HCT116 (cell line): ENCODE measurements around the gene PSMC2.
"Not testable (repeated sequence)": the region's sequence is repeated elsewhere in the genome, so short reads cannot be mapped to it uniquely, and the experiment has no call there.

ENCODE experiments used
- EZH2 ChIP-seq: fragments of 200-600 bp; sonication (generic); IDR thresholded peaks from 2 replicates; pipeline ENCODE4 v1.6.1; 2017; ENCODE audit warnings: antibody characterized with exemption, mixed run types
- FOSL1 ChIP-seq: IDR thresholded peaks from 2 replicates; pipeline ENCODE4 v1.6.1; 2012; ENCODE audit warnings: low read depth
- JUND ChIP-seq: IDR thresholded peaks from 2 replicates; pipeline ENCODE4 v1.6.1; 2012
- POLR2A ChIP-seq: IDR thresholded peaks from 2 replicates; pipeline ENCODE4 v1.7.0; 2011; ENCODE audit warnings: borderline replicate concordance; ENCODE audit not compliant: insufficient read depth, insufficient read length; ENCODE audit errors: extremely low read depth
- POLR2AphosphoS5 ChIP-seq: IDR thresholded peaks from 2 replicates; pipeline ENCODE4 v1.6.1; 2011; ENCODE audit warnings: mild to moderate bottlenecking, low read depth, low read length, moderate library complexity
- YY1 ChIP-seq: IDR thresholded peaks from 2 replicates; pipeline ENCODE4 v1.6.1; 2011; ENCODE audit warnings: low read length, low read depth, moderate library complexity, mild to moderate bottlenecking; ENCODE audit not compliant: insufficient replicate concordance; ENCODE audit errors: extremely low read depth
- ZFX ChIP-seq: fragments of 450-650 bp; IDR thresholded peaks from 2 replicates; pipeline ENCODE4 v1.6.1; 2017
- TF ChIP-seq, protein P1 (sequence below), 3 experiments: fragments of 200-600 bp in 1 of 3; sonication (generic) in 1 of 3; IDR thresholded peaks in 2 of 3; conservative IDR thresholded peaks in 1 of 3; 2 replicates each; pipeline ENCODE4 v1.5.1; 2012 to 2017; ENCODE audit warnings: low read depth in 2 of 3, low read length in 2 of 3, antibody characterized with exemption in 1 of 3, borderline replicate concordance in 1 of 3, control low read depth in 1 of 3, mild to moderate bottlenecking in 1 of 3, mixed read lengths in 1 of 3, mixed run types in 1 of 3, moderate library complexity in 1 of 3; ENCODE audit not compliant: insufficient read depth in 1 of 3
- TF ChIP-seq, protein P2 (sequence below): IDR thresholded peaks from 2 replicates; pipeline ENCODE4 v1.6.1; 2012
- TF ChIP-seq, protein P3 (sequence below): IDR thresholded peaks from 2 replicates; pipeline ENCODE4 v1.6.1; 2012; ENCODE audit warnings: low read depth

DNA sequence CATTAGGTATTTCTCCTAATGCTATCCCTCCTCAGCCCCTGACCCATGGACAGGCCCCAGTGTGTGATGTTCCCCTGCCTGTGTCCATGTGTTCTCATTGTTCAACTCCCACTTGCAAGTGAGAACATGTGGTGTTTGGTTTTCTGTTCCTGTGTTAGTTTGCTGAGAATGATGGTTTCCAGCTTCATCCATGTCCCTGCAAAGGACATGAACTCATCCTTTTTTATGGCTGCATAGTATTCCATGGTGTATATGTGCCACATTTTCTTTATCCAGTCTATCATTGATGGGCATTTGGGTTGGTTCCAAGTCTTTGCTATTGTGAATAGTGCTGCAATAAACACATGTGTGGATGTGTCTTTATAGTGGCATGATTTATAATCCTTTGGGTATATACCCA, 52.2 kb downstream of the PSMC2 start:
- TF ChIP-seq, protein P1, sequence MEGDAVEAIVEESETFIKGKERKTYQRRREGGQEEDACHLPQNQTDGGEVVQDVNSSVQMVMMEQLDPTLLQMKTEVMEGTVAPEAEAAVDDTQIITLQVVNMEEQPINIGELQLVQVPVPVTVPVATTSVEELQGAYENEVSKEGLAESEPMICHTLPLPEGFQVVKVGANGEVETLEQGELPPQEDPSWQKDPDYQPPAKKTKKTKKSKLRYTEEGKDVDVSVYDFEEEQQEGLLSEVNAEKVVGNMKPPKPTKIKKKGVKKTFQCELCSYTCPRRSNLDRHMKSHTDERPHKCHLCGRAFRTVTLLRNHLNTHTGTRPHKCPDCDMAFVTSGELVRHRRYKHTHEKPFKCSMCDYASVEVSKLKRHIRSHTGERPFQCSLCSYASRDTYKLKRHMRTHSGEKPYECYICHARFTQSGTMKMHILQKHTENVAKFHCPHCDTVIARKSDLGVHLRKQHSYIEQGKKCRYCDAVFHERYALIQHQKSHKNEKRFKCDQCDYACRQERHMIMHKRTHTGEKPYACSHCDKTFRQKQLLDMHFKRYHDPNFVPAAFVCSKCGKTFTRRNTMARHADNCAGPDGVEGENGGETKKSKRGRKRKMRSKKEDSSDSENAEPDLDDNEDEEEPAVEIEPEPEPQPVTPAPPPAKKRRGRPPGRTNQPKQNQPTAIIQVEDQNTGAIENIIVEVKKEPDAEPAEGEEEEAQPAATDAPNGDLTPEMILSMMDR (IDR thresholded peaks at IDR 0.05 in 2 of 3, conservative IDR thresholded peaks at IDR 0.05 in 1 of 3; ENCODE audit: borderline replicate concordance in 1 of 3, insufficient read depth in 1 of 3, low read depth in 2 of 3, low read length in 2 of 3) = not testable (repeated sequence)
- not testable (repeated sequence) for TF ChIP-seq POLR2A, ZFX, EZH2, YY1, POLR2AphosphoS5, FOSL1, JUND
- TF ChIP-seq, protein P2, sequence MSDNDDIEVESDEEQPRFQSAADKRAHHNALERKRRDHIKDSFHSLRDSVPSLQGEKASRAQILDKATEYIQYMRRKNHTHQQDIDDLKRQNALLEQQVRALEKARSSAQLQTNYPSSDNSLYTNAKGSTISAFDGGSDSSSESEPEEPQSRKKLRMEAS = not testable (repeated sequence)
- TF ChIP-seq, protein P3, sequence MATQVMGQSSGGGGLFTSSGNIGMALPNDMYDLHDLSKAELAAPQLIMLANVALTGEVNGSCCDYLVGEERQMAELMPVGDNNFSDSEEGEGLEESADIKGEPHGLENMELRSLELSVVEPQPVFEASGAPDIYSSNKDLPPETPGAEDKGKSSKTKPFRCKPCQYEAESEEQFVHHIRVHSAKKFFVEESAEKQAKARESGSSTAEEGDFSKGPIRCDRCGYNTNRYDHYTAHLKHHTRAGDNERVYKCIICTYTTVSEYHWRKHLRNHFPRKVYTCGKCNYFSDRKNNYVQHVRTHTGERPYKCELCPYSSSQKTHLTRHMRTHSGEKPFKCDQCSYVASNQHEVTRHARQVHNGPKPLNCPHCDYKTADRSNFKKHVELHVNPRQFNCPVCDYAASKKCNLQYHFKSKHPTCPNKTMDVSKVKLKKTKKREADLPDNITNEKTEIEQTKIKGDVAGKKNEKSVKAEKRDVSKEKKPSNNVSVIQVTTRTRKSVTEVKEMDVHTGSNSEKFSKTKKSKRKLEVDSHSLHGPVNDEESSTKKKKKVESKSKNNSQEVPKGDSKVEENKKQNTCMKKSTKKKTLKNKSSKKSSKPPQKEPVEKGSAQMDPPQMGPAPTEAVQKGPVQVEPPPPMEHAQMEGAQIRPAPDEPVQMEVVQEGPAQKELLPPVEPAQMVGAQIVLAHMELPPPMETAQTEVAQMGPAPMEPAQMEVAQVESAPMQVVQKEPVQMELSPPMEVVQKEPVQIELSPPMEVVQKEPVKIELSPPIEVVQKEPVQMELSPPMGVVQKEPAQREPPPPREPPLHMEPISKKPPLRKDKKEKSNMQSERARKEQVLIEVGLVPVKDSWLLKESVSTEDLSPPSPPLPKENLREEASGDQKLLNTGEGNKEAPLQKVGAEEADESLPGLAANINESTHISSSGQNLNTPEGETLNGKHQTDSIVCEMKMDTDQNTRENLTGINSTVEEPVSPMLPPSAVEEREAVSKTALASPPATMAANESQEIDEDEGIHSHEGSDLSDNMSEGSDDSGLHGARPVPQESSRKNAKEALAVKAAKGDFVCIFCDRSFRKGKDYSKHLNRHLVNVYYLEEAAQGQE = not testable (repeated sequence)
